Measurements from ENCODE around the gene PKNOX2.
A peak's percentile ranks its signal among the peaks of the same experiment; 100 is the strongest.

The PKNOX2 gene

DNA sequence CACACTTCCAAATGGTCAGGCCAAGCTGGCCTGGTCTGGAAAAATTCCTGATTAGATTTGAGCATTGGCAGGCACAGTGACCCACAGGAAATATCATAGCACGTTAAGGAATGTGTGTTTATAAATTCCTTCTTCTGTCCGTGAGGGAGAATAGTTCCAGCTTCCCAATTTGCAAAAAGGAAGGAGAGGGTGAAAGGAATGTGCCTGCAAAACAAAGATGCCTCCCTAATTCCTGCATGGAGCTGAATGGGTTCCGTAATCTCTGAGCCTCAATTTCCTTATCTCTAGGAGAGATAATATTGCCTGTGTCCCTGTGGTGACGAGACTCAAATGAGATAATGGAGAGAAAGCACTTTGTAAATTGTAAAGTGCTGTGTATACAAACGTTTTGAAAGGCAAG lies 226.4 kb downstream of the PKNOX2 start:
- no peak for DNase-seq

DNA sequence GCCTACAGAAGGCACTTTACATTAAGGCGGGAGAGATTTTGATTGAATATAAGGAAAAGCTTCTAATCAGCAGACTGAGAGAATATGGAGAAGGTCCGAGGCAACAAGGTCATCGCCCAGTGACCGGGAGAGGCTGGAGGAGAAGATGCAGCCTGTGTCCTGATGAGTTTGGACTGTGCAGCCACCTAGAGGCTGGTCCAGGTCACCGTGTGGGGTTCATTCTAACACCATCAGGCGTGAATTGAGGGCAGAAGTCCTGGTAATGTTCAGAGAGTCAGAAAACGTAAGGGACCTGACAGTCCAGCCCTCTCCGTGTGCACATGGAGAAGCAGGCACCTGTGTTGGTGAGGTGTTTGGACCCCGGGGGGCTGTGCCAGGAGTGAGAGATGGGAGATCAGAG lies 228.8 kb downstream of the PKNOX2 start:
- no peak for DNase-seq

DNA sequence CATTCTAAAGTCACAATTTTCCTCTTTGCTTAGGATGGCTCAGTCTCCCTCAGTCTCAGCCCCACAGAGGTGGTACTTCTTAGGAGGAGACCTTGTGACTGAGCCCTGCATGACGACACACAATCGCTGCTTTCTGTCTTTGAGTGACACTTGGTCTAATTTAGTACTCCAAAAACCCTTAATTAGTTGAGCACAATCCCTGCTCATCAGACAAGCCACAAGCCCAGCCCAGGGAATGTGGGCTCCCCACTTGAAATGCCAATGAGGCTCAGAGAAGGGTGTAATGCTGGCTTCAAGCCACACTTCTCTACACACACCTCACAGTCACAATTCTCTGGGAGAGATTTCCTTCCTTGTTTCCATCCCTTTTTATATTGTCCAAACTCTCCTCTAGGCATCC lies 229.7 kb downstream of the PKNOX2 start:
- no peak for DNase-seq

DNA sequence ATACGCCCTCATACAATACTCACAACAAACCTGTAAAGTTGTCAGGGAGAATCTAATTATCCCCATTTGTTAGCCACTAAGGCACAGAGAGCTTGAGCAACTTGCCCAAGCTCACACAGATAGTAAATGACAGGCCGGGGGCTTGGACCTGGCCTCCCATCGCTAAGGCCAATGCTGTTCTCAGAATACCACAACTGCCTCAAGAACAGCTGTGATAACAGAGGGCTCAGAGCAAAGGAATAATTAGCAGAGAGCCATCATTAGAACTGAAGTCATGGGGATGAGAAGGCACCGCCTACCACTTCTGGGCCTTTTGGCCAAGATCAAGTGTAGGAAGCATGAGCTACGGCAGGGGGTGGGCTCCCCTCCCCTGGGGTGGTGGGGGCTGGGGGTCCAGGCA lies 232.9 kb downstream of the PKNOX2 start:
- DNase-seq: no peak

DNA sequence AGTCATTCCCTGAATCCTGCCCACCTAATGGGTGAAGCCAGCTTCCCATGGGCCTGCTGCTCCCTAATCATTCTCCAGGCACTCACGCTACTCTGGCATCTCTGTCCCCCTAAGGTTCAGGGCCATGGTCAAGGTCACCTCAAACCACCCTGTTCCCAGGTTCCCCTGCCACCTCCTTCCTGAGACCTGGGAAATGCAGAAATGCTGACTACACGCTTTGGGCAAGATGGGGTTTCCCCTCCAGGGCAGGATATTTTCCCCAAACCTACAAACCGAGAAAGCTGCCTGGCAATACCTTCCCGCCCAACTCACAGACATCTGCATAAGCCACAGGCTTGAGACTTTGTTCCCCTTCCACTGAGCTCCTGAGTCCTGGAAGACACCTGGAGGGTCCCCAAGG lies 233.9 kb downstream of the PKNOX2 start:
- DNase-seq: no peak

DNA sequence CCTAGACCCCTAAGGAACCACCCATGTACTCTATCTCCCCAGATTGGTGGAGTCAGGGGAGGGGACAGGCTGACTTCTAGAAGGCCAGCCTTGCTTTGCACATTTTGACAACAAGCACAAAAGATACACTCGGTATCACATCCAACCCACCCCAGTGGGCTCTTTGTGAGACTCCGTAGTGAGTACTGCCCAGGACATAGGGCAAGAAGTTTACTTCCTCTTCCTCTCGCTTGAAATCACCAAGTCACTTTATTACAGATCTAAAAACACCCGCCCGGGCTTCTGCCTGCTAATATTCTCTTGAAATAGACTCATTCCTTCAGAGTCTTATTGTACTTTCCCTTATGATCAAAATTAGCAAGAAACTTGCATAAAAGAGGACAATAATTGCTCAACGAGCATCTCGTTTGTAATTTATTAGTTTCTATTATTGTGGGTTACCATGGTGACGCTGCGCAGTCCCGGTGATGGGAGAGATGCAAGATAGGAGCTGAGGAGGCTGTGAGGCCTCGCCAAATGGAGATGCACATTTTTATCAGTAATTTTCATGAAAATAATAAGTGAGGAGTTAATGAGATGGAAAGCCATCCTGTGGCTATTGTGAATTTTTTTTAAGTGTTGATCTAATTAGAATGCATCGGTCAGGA lies 234.6 kb downstream of the PKNOX2 start:
- no peak for DNase-seq

DNA sequence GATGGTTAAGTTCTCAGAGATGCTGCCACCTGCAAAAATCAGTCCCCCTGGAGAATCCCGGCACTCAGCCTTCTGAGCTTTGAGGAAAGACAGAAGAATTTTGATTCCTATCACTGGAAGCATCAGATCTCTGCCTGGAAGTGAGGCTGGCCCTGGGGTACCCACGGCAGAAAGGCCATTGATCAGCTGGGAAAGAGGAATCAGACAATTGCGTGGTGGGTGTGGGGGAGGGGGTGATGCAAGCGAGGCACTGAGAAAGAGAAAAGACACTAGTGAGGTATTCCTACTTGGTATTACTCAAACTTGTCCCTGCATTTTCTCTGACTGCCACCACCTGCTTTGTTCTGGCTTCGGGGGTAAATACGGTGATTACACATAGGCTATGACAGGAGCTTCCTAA lies 235.4 kb downstream of the PKNOX2 start:
- DNase-seq: no peak

DNA sequence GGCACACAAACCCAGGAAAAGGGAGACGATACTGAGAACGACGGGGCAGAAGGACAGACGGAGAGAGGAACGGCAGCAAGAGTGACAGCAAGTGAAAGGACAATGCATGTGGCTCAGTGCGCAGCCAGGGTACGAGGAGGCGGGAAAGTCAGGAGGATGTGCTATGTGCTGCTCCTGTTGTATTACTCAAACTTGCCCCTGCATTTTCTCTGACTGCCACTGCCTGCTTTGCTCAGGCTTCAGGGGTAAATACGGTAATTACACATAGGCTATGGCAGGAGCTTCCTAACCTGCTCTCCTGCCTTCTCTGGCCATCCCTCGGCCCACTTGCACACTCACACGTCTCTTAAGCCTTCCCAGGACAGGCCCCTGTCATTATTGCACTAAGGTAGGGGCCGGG lies 236.7 kb downstream of the PKNOX2 start:
- DNase-seq: no peak

DNA sequence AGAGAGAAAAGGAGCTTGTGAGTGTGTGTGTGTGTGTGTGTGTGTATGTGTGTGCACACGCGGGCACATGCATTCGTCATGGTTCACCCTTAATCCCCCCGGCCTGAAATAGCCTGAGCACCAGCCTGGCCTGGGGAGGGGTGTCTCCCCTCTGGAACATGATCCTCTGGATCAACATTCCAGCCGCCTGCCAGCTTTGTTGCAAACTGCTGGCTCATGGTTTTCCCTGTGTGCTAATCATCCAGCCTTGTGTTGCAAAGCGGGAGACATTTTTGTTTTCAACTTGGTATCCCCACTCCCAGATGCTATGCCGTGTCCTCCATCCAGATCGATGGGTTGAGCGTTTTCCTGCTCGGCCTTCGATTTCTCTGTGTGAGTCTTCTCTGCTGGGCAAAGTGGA lies 237.2 kb downstream of the PKNOX2 start:
- no peak for DNase-seq

DNA sequence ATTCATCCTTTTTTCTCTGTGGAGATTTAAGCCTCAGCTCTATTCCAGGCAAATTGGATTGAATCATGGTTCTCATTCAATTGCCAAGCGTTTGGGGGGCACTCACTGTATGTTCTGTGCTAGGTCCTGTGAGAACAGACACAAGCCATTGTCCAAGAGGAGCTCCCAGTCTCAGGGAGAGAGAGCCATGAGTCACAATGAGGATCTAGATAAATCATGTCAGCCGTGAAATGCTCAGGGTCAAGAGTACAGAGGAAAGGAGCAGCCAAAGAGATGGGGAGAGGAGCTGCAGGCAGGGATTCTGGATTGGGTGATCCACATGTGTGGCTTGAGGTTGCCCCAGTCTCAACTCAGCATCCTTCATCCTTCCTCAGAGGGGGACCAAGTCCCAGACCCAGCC lies 237.9 kb downstream of the PKNOX2 start:
- DNase-seq: no peak

DNA sequence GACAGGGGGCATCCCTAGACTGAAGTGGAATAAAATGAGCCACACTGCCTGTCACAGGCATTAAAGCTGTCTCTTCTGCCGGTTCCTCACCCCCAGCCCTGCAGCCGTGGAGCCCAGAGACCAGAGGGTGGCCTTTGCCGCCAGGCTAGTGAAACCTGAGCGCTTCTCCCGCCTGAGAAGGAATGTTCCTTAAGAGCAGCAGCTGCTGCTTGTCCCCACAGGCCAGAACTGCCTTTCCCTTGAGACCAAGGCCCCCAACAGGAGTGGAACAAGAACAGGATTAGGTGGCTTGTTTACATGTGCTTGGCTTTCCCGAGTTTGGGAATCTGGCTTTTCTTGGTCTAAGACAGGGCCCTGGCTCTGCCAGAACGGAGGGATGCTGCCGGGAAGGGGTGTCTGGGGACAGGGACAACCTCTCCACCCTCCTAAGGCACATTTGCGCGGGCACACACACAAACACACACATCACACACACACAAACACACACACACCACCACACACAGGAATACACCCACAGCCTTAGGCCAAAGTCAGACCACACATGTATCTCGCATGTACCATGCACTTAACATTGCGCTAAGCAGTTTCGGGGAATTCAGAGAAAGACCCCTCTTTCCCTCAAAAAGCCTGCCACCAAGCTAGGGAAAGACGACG lies 239.7 kb downstream of the PKNOX2 start:
- DNase-seq: no peak

DNA sequence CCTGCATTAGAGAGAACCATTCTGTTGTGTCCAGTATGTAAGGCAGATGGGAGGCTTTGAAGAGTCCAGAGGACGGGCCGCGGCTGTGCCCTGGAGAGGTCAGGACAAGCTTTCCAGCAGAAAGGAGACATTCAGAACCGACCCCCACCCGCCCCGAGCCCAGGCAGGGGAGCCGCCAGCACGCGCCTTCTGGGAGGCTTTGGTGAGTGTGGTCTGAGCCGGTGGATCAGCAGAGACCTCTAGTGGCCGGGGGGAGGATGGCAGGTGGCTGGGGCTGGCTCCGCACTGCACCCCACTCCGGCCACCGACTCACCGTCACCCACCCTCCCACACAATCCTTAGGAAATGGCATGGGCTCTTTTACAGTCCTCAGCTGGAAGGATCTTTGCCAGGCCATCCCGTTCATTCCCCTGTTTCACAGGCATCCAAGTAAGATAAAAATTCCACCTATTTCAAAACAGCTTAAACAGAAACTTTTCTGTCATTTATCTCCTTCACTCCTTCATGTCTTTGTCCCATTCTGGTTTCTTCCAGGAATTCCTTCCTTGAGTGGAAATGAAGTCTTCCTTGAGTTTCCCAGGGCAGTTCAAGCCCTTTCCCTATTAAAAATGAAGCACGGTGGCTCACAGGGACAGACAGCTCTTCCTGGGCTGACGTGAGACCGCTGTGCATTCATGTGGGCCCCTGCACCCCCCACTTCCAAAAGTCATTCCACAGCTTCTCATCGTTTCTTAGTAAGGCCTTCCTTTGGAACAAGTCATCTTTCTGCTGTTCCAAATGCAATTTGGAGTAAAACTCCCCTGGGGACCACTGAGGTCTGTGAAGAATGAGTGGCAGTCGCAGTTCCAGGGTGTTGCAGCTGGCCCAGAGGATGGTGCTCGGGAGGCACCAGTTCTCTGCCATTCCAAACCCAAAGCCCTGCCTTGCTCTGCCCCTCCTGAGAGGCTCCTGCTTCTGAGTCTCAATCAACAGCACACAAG lies 240.6 kb downstream of the PKNOX2 start:
- DNase-seq: peak; percentile 68

DNA sequence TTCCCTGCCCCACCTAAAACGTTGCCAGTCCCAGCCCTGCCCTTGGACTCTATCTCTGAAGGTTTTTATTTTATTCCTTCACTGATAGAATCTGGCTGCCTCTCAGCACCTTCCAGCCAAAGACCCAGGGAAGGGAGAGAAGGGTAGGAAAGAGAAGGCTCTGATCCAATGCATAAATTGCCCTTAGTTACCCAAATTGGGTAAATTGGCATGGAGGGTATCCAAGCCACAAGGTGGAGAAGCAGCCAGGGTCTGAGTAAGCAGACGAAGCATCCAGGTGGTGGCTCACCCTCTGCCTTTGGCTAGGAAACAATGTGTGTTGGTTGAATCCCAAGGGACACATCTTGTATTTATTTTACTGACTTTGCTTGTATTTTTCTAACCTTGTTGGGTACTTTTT lies 242.5 kb downstream of the PKNOX2 start:
- no peak for DNase-seq

DNA sequence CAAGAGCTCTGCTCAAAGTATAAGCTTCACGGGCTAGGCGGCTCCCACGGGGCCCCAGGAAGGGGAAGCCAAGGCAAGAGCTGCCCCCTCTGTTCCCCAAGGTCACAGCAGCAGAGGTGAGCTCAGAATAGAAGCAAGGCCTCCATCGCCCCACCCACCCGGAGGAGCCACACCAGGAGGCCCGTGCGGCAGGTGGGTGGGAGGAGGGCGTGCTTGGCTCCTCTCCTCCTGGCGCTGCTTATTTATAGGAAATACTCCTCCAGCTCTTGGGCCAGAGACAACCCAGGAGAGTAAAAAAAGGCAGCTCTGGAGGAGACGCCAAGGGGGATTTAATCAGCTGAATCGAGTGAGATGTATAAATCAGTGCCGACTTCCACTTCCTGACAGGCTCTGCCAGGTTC lies 243.8 kb downstream of the PKNOX2 start:
- no peak for DNase-seq

DNA sequence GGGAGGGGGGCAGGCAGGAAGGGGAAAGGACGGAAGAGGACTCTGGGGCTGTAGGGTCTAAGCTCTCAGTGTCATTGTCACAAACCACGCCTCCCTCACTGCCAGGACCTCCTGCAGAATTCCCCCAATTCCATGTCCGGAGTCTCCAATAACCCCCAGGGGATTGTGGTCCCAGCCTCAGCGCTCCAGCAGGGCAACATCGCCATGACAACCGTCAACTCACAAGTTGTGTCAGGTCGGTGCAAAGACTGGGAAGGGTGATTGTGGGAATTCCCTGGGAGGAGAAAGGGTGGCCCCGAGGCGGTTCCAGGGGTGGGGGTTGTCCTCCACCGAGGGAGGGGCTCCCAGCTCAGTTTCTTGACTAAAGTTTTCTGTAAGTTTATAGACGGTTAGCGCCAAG lies 245.5 kb downstream of the PKNOX2 start:
- no peak for DNase-seq

DNA sequence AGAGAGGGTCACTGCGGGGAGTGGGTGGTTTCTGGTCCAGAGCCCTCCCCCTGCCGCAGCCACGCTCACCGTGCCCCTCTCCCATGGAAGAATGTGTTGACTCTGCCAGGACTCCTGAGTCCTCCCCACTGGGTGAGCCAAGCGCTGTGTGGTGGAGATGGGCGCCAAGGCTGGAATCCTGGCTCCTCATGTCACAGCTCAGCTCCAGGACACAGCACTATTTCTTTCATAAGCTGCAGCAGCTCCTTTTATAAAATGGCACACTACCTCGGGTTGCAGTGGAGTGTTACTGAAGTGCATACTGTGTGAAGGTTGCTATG lies 247.6 kb downstream of the PKNOX2 start:
- no peak for DNase-seq

DNA sequence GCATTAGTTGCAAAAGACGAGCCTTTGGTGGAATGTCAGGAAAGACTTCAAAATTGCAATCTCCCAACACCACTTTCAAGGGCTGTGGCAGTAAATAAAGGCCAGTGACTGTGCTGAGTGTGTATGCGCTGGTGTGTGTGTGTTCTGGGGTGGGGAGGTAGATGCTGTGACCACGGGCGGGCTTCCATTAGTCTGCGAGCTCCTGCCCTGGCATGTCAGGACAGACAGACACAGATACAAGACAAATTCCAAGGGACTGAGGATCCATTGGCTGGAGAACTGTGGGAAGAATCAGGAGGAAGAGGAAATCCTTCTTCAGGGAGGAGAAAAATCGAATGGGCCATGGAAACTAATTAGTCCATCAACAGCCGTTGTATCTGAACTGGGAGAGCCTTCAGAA lies 248.0 kb downstream of the PKNOX2 start:
- DNase-seq: no peak

DNA sequence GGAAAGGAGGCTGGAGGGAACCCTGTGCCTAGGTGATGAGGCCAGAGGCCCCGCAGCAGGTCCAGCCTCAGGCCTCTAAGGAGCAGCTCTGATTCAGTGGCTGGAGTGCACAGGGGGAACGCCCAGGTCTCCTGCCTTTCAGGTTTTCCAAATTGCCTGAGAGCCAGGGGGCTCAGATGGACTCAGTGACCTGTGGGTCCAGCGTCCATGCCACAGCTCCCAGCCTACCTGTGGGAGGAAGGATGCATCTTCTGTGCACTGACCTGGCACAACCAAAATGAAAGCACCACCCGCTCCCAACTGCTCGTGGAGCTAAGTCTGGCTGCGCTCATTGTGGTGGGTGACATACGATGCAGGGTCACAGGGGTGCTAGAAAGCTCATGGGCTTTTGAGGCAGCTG lies 248.7 kb downstream of the PKNOX2 start:
- DNase-seq: no peak

DNA sequence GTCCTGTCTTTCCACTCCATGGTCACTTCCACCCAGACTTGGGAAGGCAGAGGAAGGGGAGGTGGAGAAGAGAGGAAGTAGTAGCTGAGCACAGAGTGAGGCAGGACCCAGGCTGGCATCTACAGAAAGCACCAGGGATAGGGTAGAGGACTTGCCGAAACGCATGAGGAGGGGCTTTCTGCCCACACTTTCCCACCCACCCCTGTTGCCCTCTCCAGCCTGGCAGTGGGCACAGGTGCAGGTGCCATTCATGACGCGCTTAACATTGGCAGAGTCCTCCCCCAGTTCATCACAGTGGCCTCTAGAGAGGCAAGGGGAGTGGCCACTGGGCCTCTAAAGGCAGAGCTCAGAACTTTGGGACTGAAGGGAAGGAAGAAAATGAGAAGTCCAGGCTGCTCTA lies 249.6 kb downstream of the PKNOX2 start:
- DNase-seq: no peak

DNA sequence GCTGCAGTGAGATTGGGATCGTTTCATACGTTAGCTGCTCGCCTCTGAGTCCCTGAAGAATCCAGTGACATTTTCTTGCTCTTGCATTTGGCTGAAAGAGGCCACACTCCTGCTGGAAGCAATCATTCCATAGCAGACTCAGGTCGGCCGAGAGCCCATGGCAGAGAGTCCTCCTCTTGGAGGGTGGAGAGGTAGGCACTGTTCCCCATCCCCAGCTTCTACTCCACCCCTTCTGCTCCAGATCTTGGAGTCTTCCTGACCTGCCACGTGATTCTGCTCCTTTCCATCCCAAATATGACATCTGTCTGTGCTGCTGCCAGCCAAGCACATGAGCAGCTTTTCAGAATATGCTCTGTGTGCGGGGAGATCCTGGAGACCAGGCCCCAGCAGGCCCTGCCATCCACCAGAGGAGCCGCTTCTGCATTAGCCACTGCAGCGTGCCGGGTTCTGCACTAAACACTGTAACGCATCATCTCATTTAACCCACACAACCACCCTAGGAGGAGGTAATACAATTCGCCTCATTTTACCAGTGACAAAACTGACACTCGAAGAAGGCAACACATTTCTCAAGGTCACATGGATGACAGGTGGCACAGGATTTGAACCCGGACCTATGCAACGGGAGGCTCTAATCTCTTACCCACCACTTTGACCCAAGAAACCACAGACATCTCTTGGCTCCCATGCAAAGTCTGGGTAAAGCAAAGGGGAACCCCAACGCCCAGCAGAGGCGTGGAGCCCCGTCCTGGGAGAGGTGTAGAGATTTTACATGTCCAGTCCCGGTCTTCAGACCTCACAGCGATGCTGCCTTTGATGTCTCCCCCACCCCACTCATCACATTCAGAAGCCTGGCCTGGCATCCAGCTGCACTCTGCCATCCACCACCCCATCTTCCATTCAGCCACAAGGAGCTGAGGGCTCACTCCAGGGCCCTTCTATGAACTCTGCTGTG lies 252.7 kb downstream of the PKNOX2 start:
- no peak for DNase-seq

DNA sequence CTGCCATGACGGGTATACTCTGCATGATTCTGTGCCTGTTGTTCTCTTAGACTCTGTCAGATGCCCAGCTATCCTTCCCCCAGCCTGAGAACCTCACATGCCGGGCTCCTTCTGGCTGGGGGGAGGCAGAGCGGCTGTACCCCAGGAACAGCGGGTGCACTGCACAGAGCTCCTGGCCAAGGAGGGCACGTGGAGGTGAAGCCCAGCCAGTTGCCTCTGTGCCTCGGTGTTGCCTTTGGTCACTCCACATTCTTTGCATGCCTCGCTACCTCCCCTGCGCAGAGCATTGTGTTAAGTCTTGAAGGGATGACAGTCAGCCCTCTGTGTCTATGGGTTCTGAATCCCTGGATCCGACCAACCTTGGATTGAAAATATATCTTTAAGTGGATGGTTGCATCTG lies 253.8 kb downstream of the PKNOX2 start:
- DNase-seq: no peak

DNA sequence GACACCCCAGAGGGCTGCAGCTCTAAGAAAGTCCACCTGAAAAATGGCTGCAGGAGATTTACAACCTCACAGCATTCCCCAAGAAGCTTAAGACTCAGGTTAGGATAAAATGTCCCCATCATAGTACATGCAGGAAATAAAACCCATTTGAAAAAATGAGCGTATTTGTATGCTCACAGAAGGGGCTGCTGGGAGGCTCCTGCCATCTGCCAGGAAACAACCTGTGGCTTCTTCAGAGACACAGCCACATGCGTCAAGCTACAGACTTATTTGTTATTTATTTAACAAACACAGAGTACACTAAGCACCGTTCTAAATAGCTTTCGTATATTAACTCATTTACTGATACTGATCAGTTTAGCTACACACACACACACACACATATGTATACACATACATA lies 258.1 kb downstream of the PKNOX2 start:
- no peak for DNase-seq

DNA sequence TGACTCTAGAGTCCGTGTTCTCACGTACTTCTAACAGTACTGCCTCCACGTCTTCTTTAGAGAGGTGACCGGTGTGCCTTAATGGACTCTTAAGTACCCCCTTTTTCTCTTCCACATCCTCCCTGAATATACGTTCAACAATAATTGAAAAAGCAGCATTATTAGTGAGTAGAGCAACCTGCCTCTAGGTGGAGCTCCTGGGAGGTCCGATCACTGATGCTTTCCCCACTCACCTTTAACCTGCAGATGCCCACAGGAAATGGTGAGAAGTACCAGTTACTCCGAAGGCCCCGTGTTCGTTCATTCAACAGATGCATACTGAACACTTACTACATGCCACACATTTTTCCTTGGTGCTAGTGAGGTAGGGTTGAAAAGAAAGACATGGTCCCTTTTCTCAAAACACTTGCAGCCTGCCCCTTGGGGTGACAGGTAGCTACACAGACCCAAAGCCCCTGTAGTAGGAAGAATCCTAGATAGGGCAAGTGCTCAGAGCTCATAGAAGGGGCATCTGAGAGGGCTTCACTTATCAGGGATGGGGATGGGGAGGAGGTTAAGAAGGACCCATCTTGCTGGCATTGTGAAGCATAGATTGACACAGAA lies 258.8 kb downstream of the PKNOX2 start:
- no peak for DNase-seq
